Thymus (tissue), 11 donors: Measurements from ENCODE around the gene CD8A. TPM values are rescaled to one million over a fixed set of nuclear protein-coding genes. Genes with fewer than 3 reads are reported as not detected.

Experiments used
- DNase-seq, 9 donors: peaks; one replicate each; pipeline ENCODE4 v3.0.0-alpha.2; 2013; ENCODE audit warnings: low spot score in 9 of 9, low read depth in 6 of 9, missing footprints in 1 of 9
- H3K27ac ChIP-seq, 2 donors: one replicate each; pipeline ENCODE4 v1.5.1; 2013; ENCODE audit warnings: control low read depth in 1 of 2, low read depth in 1 of 2, low read length in 1 of 2, mild to moderate bottlenecking in 1 of 2, moderate library complexity in 1 of 2
- H3K27me3 ChIP-seq, 2 donors: one replicate each; pipeline ENCODE4 v1.5.1; 2013; ENCODE audit warnings: low read length in 1 of 2; ENCODE audit not compliant: control insufficient read depth in 2 of 2, insufficient read depth in 1 of 2
- H3K36me3 ChIP-seq, 2 donors: one replicate each; pipeline ENCODE4 v1.5.1; 2013; ENCODE audit warnings: low read length in 1 of 2, mild to moderate bottlenecking in 1 of 2, moderate library complexity in 1 of 2; ENCODE audit not compliant: control insufficient read depth in 2 of 2, insufficient read depth in 2 of 2
- H3K4me1 ChIP-seq, 2 donors: one replicate each; pipeline ENCODE4 v1.5.1; 2013; ENCODE audit warnings: low read length in 2 of 2; ENCODE audit not compliant: control insufficient read depth in 2 of 2, insufficient read depth in 2 of 2
- H3K4me3 ChIP-seq, 2 donors: one replicate each; pipeline ENCODE4 v1.5.1; 2013; ENCODE audit warnings: low read length in 2 of 2, control low read depth in 1 of 2, mild to moderate bottlenecking in 1 of 2
- H3K9me3 ChIP-seq, 2 donors: one replicate each; pipeline ENCODE4 v1.5.1; 2013; ENCODE audit warnings: low read length in 1 of 2, mild to moderate bottlenecking in 1 of 2; ENCODE audit not compliant: control insufficient read depth in 2 of 2, insufficient read depth in 1 of 2
- WGBS: extraction: QIAGEN DNeasy Blood & Tissue Kit; methylation state at CpG from one replicate; pipeline ENCODE4 v1.1.7; 2013; 5-methylcytosine and 5-hydroxymethylcytosine counted together
- polyA plus RNA-seq: library from polyadenylated mRNA; stranded (reverse); fragments of 200-250 nt; gene quantifications from one replicate; pipeline ENCODE4 v1.2.3, GENCODE V29; 2013
- total RNA-seq: library from RNA; stranded (reverse); fragments of 120-200 nt; gene quantifications from one replicate; pipeline ENCODE4 v1.2.4, GENCODE V29; 2013
- donor health status: healthy.

CD8A gene
- total and polyA plus RNA-seq, 2 donors = 181 to 242 TPM

- H3K27ac ChIP-seq = peak overlapping the region; percentile 95 to 96
- WGBS = 72% methylated on average over 21 of the region's 21 CpGs
Observed at GRCh38 chr2:86806059-86806857, 15.5 kb upstream of the CD8A start.

GRCh38 chr2:86800856-86801567 is 10.3 kb upstream of the CD8A start:
- H3K4me1 ChIP-seq = peaks cover 5 to 6% of the 10 kb centered on the region in 2 donors
- DNase-seq = no peak
- H3K27me3 ChIP-seq = no peaks in the 10 kb centered on the region
- H3K9me3 ChIP-seq = peaks cover 9 to 16% of the 10 kb centered on the region in 2 donors
- H3K27ac ChIP-seq = no peak overlapping the region
- H3K4me3 ChIP-seq = no peak overlapping the region
- 88% methylated on average over 2 of the region's 2 CpGs for WGBS
- peaks cover 31 to 47% of the 10 kb centered on the region in 2 donors for H3K36me3 ChIP-seq

More at GRCh38 chr2:86806059-86806857, 15.5 kb upstream of the CD8A start:
- Histone ChIP-seq H3K36me3 (peaks cover 0 to 5% of the 10 kb centered on the region in 2 donors), H3K9me3 (peaks cover 0 to 2% of the 10 kb centered on the region in 2 donors), H3K27me3 (peaks cover 0 to 14% of the 10 kb centered on the region in 2 donors), H3K4me1 (peaks cover 9 to 17% of the 10 kb centered on the region in 2 donors), H3K4me3 (peak overlapping the region; percentile 73 to 79)
- DNase-seq = peak in 1 of 9 donors; percentile 58

- Histone ChIP-seq H3K4me1 (peaks cover 22 to 53% of the 10 kb centered on the region in 2 donors), H3K36me3 (peaks cover 28 to 40% of the 10 kb centered on the region in 2 donors), H3K27me3 (peaks cover 0 to 20% of the 10 kb centered on the region in 2 donors), H3K4me3 (peak overlapping the region in 1 of 2 donors; percentile 1), H3K27ac (peak overlapping the region; percentile 77 to 97), H3K9me3 (peaks cover 11 to 20% of the 10 kb centered on the region in 2 donors)
- 57% methylated on average over 2 of the region's 2 CpGs for WGBS
- DNase-seq = peak in 1 of 9 donors; percentile 79
Observed at GRCh38 chr2:86794861-86795260, 4.1 kb upstream of the CD8A start.

GRCh38 chr2:86793752-86794151 is 3.0 kb upstream of the CD8A start:
- Histone ChIP-seq H3K36me3 (peaks cover 30 to 32% of the 10 kb centered on the region in 2 donors), H3K27ac (peak overlapping the region; percentile 94 to 97), H3K9me3 (peaks cover 11 to 20% of the 10 kb centered on the region in 2 donors), H3K27me3 (peaks cover 0 to 31% of the 10 kb centered on the region in 2 donors), H3K4me3 (peak overlapping the region; percentile 2 to 26), H3K4me1 (peaks cover 22 to 63% of the 10 kb centered on the region in 2 donors)
- WGBS = 18% methylated on average over 4 of the region's 4 CpGs
- peak in 3 of 9 donors; percentile 68 to 86 (median 76) for DNase-seq

- WGBS = 5% methylated on average over 7 of the region's 7 CpGs
- peak in 3 of 9 donors; percentile 64 to 88 (median 80) for DNase-seq
- Histone ChIP-seq H3K4me1 (peaks cover 25 to 76% of the 10 kb centered on the region in 2 donors), H3K27ac (peak overlapping the region; percentile 96 to 97), H3K36me3 (peaks cover 21 to 35% of the 10 kb centered on the region in 2 donors), H3K9me3 (peaks cover 2 to 4% of the 10 kb centered on the region in 2 donors), H3K27me3 (peaks cover 0 to 38% of the 10 kb centered on the region in 2 donors), H3K4me3 (peak overlapping the region; percentile 78 to 89)
Observed at GRCh38 chr2:86791573-86791972, 860 bp upstream of the CD8A start.

- Histone ChIP-seq H3K36me3 (peaks cover 30 to 35% of the 10 kb centered on the region in 2 donors), H3K27ac (peak overlapping the region; percentile 96 to 97), H3K9me3 (no peaks in the 10 kb centered on the region), H3K4me1 (peaks cover 36 to 86% of the 10 kb centered on the region in 2 donors), H3K27me3 (peaks cover 0 to 38% of the 10 kb centered on the region in 2 donors), H3K4me3 (peak overlapping the region; percentile 78 to 89)
- DNase-seq = peak in 3 of 9 donors; percentile 63 to 81 (median 66)
- WGBS = 6% methylated on average over 40 of the region's 40 CpGs
Observed at GRCh38 chr2:86790134-86790675, 508 bp downstream of the CD8A start.

- H3K36me3 ChIP-seq = peaks cover 35 to 38% of the 10 kb centered on the region in 2 donors
- H3K27ac ChIP-seq = peak overlapping the region; percentile 96 to 97
- no peaks in the 10 kb centered on the region for H3K9me3 ChIP-seq
- 13% methylated on average over 40 of the region's 40 CpGs for WGBS
- peak overlapping the region; percentile 78 to 89 for H3K4me3 ChIP-seq
- H3K27me3 ChIP-seq = peaks cover 0 to 38% of the 10 kb centered on the region in 2 donors
- DNase-seq = no peak
- H3K4me1 ChIP-seq = peaks cover 34 to 86% of the 10 kb centered on the region in 2 donors
Observed at GRCh38 chr2:86789687-86790133, 1.0 kb downstream of the CD8A start.

- peaks cover 30 to 81% of the 10 kb centered on the region in 2 donors for H3K4me1 ChIP-seq
- H3K4me3 ChIP-seq = peak overlapping the region; percentile 78 to 89
- 9% methylated on average over 64 of the region's 64 CpGs for WGBS
- H3K27ac ChIP-seq = peak overlapping the region; percentile 96 to 97
- DNase-seq = peak in 1 of 9 donors; percentile 70
- H3K36me3 ChIP-seq = peaks cover 37 to 43% of the 10 kb centered on the region in 2 donors
- H3K27me3 ChIP-seq = peaks cover 0 to 38% of the 10 kb centered on the region in 2 donors
- H3K9me3 ChIP-seq = no peaks in the 10 kb centered on the region
Observed at GRCh38 chr2:86788881-86789686, 1.6 kb downstream of the CD8A start.
